8988T (cell line): ENCODE measurements around the gene COLEC11.

Source experiments
- DNase-seq: peaks from one replicate; pipeline ENCODE4 v3.0.0; 2011

COLEC11 gene

DNA sequence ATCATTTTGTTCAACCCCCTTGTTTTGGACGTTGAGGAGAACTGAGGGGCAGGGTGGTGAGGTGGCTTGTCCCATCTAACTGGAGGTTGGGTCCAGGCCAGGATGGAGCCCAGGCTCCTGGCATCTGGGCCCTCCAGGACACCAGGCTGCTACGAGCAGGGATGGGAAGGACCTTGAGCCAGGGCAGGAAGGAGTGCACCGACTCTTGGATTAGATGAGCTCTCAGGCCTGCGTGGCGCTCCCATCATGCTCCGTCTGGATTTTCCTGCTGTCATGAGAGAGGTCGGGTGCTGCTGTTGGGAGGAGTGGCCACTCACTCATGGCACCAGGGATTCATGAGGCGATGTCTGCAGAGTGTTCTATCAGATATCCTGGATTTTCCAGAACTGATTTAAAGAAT lies 44.7 kb downstream of the COLEC11 start:
- DNase-seq, result no peak

DNA sequence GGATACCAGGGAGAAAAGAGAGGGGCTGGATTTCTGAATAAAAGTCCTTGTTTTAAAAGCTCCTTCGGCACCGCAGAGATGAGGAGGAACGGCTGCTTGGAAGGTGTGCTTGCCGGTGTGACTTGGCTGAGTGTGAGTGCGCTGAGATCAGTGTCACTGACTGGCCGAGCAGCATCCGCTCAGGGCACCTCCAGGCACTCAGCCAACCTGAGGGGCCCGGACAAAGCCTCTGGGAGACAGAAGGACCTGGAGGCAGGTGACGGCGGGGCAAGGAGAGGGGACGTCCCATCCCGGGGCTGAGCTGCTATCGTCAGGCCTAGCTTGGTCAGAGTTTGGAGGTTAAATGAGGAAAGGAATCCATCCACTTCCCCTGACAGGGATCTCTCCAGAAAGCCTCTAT lies 46.3 kb downstream of the COLEC11 start:
- no peak for DNase-seq

DNA sequence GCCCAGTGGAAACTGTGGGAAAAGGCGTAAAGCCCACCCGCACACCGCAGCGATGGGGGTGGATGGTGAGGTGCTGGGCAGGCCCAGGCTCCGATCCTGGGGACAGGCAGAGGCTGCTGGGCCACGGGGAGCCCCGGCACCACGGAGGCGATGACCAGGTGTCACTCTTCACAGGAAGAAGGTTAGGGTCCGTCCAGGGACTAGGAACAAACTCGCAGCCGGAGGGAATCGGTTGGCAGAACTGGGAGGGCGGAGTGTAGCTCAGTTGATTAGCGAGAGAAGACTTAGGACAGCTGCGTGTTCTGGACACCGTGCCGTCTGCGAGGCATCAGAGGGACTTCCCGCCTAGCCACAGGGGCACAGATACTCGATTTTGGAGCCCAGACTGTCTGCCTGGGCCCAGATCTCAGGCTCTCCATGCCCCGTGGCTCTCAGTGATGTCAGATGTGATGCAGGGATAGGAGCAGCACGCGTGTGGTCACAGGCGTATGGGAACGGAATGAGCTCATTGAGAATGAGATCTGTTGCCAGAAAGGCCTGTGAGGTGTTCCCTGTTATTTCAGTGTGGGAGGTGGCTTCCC lies 47.0 kb downstream of the COLEC11 start:
- DNase-seq, result no peak

DNA sequence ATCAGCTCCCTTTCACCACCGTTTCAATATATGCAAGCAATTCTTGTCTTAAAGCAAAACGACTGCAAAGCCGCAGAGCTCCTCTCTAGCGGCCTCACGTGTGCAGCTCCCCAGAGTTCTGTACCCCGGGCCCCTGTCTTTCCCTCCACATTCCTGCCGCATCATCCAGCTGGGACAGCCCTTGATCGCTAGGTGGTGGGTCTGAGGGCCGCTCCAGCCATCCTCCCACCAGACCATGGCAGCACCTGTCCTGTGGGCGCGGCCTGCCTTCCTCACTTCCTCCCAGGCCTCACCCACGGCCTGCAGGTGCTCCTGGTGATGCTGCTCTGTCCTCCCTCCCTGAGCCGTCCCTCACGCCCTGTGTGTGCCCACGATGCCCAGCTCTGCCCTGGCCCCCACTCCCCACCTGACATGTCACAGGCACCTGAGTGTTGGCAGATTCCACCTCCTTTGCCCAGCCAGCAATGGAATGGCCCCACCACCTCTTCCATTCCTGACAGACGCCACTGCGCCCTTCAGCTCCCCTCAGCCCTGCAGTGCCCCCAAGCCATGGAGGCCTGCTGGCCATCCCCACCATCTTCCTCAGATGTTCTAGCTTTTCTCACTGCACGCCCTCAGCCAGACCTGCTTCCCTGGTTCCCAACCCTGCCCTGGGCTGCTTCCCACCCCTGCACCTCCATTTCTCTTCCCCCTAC lies 47.8 kb downstream of the COLEC11 start:
- no peak for DNase-seq

DNA sequence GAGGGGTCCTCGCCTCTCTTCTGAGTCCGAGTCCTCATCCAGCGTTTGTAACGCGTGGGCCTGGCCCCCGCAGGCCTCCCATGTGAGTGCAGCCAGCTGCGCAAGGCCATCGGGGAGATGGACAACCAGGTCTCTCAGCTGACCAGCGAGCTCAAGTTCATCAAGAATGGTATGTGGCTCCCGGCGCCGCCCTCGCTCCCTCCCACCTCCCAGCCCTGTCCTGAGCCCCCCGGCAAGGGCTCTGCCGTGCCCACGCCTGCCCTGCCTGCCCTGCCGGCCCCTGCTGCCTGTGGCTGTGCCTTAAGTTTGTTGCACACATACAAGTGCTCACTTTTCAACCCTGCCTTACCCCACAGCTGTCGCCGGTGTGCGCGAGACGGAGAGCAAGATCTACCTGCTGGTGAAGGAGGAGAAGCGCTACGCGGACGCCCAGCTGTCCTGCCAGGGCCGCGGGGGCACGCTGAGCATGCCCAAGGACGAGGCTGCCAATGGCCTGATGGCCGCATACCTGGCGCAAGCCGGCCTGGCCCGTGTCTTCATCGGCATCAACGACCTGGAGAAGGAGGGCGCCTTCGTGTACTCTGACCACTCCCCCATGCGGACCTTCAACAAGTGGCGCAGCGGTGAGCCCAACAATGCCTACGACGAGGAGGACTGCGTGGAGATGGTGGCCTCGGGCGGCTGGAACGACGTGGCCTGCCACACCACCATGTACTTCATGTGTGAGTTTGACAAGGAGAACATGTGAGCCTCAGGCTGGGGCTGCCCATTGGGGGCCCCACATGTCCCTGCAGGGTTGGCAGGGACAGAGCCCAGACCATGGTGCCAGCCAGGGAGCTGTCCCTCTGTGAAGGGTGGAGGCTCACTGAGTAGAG lies 48.7 kb downstream of the COLEC11 start:
- no peak for DNase-seq

DNA sequence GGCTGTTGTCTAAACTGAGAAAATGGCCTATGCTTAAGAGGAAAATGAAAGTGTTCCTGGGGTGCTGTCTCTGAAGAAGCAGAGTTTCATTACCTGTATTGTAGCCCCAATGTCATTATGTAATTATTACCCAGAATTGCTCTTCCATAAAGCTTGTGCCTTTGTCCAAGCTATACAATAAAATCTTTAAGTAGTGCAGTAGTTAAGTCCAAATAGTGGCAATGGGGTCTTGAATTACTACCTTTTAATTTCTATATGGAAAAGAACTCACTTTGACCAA lies 49.3 kb downstream of the COLEC11 start:
- DNase-seq, result no peak

DNA sequence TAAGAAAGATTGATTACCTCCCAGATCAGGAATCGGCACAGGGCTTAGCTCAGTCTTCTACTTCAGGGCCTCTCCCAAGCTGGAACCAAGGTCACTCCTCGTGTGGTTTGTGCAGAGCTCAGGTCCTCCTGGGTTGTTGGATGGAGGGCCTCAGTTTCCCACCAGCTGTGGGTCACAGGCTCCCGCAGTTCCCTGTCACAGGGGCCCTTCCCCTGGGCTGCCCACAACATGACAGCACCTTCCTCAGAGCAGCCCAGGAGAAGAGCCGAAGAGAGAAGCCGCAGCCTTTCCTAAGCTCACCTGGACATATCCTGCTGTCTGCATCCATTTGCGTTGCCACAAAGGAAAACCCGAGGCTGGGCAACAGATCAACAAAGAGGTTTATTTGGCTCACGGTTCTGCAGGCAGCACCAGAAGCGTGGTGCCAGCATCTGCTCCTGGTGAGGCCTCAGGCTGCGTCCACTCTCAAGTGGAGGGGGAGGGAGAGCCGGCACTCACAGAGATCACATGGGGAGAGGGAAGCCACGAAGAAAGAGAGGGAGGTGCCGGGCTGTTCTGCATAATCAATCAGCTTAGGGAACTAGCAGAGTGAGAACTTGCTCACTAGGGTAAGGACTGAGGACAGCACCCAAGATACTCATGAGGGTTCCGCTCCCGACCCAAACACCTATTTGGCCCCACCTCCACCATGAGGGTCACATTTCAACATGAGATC lies 50.1 kb downstream of the COLEC11 start:
- no peak for DNase-seq

DNA sequence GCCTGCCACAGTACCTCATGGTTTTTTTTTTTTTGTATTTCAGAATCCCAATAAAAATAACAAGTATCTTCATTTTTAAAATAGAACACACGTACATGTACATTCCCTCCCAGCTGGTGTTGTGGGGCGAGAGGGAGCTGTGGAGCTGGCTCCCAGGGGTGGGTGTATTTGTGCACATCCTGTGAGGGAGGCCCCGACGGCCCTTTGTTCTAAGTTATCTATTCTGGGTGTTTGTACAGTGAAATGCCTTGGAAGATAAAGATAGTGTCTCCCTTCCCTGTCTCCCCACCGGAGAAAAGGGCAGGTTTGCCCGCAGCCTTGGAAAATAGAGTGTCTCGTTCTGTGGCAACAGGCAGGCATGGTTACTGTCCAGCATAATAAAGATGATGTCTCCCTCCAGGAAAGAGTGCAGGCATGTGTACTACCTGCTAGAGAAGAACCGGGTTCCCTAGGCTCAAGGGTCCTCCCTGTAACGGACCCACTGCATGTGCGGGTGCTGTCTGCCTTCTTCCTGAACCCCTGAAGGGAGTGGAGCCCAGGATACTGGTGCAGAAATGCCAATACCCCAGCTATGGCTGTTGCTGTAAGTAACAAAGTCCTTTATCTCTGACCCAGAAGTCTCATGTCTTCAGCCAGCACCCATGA lies 51.0 kb downstream of the COLEC11 start:
- no peak for DNase-seq

DNA sequence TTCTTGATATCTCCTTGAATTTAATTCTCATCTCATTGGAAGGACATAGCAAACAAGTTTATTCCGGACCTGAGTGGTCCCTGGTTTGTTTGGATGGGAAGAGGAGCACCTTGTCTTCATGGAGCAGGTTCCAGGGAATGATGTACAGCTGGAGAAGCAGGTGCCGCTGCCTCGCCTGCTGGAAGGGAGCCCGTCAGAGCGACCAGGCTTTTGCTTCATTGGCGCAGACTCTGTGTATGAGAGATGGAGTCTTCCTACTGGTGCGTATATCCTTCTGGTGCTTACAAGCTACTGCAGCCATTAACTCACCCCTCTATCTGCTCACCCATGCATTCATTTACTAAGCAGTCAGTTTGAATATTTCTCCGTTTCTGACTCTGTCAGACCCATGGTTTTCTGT lies 51.5 kb downstream of the COLEC11 start:
- DNase-seq, result no peak

DNA sequence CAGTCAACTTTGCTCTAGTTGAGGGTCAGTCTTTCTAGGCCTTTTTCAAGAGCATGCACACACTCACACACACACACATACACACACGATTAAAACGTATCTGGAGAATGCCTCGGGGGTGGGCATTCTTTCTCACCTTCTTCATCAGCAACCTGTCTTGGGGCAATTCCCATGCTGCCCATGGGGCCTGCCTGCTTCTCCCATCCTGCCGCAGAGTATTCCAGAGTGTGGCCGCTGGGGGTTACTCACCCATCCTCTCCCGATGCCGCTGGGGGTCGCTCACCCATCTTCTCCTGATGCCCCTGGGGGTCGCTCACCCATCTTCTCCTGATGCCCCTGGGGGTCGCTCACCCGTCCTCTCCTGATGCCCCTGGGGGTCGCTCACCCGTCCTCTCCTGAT lies 52.3 kb downstream of the COLEC11 start:
- DNase-seq, result no peak

DNA sequence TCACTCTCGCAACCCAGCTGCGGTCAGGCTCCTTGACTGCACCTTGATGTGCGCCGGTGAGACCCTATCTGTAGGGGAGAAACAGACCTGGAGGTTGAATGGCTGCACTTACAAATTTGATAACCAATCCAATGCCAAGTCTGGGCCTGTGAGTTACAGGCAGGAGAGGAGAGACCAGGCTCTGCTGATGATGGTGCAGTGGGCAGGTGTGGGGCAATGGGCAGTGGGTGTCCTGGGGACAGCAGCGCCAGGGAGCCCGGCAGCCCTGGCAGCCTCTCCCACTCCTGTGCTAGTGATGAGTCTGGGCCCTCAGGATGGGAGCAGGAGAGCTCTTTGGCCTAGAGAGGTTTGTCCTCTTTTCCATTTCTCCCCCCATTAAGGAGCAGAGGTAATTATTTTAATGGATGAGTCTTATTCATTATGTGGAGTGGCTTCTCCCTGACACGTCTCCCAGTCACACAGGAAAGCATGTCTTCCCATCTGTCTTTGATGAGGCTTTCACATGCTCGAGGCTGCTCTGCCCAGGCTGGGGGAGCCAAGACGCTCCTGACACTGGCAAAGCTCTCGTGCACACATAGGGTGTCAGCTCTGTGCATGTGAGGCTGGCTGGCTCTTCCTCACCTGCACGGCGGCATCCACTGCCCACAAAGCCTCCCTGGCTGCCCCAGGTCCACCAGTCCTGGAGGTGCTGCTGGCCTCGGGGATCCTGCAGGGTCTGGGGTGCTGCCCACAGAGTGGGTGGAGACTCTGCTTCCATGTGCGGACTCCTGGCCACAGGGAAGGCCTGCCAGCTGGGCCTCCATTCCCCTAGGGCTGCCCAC lies 53.1 kb downstream of the COLEC11 start:
- DNase-seq, result no peak

DNA sequence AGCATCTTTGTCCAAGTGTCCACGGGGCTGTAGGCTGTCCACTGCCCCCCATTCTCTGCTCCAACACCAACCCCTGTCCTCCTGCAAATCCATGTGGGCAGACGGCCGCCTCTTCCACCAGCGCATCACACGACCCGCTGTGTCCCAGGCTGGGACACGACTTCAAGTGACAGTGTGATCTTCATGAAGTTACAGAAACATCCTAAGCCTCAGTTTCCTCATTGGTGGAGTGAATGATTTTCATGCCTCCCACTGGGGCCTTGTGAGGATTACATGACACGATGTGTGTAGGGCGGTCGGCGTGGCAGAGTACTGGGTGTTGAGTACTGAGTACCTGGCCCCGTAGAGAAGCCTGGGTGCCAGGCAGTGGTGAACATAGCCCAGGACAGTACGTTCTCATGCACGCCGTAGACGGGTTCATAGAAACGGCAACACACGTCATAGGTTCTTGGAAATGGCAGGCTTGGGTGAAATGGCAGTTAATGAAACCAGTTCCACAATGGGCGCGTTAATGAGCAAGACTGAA lies 53.8 kb downstream of the COLEC11 start:
- DNase-seq, result no peak

DNA sequence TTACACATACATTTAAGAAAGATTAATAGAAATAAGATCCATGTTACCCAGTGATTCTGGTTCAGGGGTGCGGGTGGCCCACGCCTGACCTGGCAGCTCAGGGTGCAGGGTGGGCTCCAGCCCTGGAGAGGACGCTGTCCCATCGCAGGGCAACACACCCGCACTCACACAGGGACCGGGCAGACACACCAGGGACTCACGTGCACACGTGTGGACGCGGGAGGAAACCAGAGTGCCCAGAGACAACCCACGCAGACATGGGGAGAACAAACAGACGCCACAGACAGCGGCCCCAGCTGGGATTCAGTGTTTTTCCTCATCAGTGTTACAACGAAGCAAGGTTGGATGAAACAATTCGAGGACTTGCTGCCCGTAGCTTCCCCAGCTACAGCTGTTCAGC lies 54.7 kb downstream of the COLEC11 start:
- no peak for DNase-seq

DNA sequence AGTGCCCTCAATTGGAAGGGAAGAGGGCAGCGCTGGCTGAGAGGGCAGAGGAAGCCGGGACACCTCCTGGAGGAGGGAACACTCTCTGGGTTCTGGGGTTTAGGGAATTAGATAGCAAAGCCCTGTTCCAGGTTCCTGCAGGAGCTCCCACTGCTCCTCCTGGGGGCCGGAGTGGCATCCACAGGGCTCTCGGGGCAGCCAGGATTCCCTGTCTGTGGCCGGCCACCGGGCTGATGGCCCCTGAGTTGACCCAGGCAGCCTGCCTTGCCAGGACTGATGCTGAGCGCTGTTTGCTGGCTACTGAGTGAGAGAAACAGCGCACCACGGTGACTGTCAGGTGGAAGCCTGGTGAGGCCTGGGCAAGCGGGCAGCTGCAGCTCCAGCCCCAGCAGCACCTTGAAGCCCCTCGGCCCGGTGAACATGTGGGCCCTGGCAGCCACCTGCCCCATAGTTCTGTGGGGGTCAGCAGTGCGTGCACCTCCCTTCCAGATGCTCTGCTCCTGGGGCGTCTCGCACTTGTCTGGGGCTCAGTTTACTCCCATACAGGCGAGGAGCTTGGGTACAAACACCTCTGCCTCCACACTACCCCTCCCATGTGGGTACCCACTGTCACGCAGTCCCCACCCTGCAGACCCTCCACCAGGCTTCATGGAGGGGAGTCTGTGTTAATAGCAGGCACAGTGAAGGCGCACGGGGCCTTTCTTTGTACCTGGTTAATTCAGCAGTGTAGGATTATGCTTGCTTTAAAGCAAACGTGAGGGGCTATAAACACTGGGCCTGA lies 55.4 kb downstream of the COLEC11 start:
- DNase-seq, result no peak

DNA sequence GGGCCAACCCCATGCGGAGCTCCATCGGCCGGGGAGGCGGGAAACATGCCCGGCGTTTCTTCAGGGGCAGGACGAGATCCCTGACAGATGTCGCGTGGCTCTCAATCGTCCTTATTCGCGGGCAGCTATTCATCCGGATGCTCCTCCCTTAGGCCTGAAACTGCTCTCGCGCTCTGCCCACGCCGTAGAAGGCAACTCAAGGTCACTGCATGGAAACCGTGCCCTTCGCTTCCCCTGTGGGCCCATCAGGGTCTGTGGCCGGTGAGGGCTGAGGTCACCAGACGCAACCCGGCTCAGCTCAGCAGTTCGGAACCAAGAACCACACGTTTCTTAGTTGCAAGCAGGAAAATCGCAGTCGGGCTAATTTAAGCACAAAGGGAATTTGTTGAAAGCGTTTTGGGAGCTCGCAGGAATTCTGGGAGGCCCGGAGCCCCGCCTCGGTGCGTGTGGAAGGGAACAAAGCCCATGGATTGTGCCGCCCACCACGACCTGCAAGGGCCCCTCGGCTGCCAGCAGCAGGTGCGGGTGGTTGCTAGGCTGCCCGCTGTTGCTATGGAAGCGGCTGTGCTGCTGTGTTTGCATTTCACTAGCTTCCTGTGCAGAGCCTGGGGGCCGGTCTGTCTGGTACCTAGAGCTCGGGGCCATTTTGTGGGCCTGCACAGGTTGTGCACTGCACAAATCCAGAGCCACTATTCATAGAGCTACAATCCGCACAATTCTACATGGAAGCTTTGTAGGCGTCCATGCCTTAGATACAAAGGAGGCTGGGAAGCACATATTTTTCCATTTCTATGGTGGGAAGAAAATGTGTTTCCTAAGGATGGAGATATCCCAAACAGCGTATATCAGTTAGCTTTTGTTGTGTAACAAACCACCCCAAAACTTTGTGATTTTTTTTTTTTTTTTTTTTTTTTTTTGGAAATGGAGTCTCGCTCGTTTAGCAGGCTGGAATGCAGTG lies 57.1 kb downstream of the COLEC11 start:
- no peak for DNase-seq

DNA sequence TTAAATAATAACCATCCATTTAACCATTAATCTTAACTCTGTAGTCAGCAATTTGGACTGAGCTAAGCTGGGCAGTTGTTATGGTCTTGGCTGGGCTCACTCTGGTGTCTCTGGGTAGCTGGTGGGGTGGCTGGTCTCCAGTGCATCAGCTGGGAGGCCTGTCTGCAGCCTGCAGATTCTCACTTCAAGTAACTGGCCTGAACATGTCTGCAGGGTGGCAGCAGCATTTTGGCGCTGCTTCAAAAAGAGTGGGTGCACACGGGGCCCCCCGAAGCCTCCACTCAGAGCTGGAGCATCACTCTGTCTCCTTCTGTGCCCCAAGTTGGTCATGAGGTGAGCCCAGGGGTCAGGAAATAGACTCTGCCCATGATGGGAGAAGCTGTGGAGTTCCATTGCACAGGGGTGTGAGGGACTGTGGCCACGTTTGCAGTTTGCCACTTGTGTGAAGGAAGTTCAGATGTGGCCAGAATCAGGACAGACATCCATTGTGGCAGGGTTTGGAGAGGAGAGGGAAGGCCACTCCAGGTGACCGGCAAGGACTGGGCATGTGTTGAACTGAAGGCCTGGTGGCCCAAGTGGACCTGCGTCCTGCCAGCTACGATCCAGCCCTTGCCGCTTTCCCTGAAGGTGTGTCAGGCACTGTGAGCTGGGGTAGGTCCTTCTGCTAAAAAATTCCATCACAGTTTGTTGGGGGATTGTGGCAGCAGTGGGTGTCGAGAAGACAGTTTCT lies 58.1 kb downstream of the COLEC11 start:
- no peak for DNase-seq

DNA sequence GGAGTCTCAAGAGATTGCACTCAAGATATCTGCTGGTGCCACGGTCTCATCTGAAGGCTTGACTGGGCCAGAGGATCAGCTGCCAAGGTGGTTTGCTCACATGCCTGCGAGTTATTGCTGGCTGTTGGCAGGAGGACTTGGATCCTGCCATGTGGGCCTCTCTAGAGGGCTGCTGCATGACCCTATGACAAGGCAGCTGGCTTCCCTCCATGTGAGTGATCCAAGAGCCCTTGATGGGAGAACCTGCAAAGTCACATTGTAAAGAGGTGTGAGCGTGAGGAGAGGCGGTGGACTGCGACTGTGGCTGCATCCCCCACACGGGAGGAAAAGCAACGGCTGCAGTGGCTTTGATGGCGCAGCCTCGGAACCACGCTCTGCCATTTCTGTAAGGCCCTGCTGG lies 59.1 kb downstream of the COLEC11 start:
- DNase-seq, result no peak

DNA sequence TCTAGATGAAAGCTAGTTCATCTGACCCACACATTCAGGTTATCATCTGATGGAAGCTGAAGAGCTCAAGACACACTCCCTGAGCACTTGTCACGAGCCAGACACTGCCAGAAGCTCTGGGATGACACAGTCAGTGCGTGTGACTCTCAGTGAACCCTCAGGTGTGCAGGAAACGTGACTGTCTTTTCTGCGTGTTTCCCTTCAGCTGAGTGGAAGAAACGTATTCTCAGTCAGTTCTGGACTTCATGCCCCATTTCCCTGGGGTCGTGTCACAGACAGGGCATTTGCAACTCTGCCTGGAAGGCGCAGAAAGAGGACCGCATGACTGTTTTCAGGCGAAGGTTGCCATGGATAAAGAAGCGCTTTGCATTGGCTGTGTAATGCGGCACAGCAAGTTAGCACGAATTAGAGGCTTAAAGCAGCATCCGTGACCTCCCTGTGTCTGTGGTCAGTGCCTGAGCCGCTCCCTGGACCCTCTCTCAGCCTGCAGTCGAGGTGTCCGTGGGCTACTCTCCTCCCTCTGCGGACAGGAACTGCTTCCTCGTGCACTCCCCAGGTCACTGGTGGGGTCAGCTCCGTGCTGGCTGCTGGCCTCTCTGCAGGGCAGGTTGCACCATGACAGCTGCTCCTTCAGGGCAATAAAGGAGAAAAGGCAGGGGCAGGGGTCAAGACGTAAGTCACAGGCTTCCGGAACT lies 59.8 kb downstream of the COLEC11 start:
- DNase-seq, result no peak
